HUES48 (cell line): ENCODE measurements around the gene CERS6.

Experiments
- H3K27ac ChIP-seq: one replicate; pipeline ENCODE4 v1.7.0; 2013; ENCODE audit warnings: low read depth, low read length, inconsistent platforms
- H3K27me3 ChIP-seq: 2 replicates; pipeline ENCODE4 v1.6.1; 2013; ENCODE audit warnings: mild to moderate bottlenecking, low read length; ENCODE audit not compliant: control insufficient read depth, insufficient read depth
- H3K36me3 ChIP-seq: 2 replicates; pipeline ENCODE4 v1.6.1; 2013; ENCODE audit warnings: low read length; ENCODE audit not compliant: control insufficient read depth, insufficient read depth
- H3K4me1 ChIP-seq: 2 replicates; pipeline ENCODE4 v1.6.1; 2013; ENCODE audit warnings: mild to moderate bottlenecking, low read length; ENCODE audit not compliant: control insufficient read depth, insufficient read depth
- H3K4me3 ChIP-seq: 2 replicates; pipeline ENCODE4 v1.5.1; 2013; ENCODE audit warnings: mild to moderate bottlenecking, low read depth, low read length
- H3K9ac ChIP-seq: 2 replicates; pipeline ENCODE4 v1.6.1; 2013; ENCODE audit warnings: mild to moderate bottlenecking, low read depth, low read length, moderate library complexity
- H3K9me3 ChIP-seq: 2 replicates; pipeline ENCODE4 v1.6.1; 2013; ENCODE audit warnings: low read length; ENCODE audit not compliant: control insufficient read depth, insufficient read depth

CERS6 gene

GRCh38 chr2:168521053-168521741, 65.1 kb downstream of the CERS6 start:
- no peaks in the 10 kb centered on the region for H3K27me3 ChIP-seq
- no peak overlapping the region for H3K27ac ChIP-seq
- H3K9me3 ChIP-seq, result no peaks in the 10 kb centered on the region
- H3K9ac ChIP-seq, result no peak overlapping the region
- no peaks in the 10 kb centered on the region for H3K36me3 ChIP-seq
- H3K4me3 ChIP-seq, result no peak overlapping the region
- H3K4me1 ChIP-seq, result peaks cover 28% of the 10 kb centered on the region

GRCh38 chr2:168522446-168522845, 66.4 kb downstream of the CERS6 start:
- H3K4me3 ChIP-seq, result no peak overlapping the region
- H3K9me3 ChIP-seq, result no peaks in the 10 kb centered on the region
- H3K27ac ChIP-seq, result no peak overlapping the region
- H3K36me3 ChIP-seq, result no peaks in the 10 kb centered on the region
- H3K9ac ChIP-seq, result no peak overlapping the region
- H3K4me1 ChIP-seq, result peaks cover 35% of the 10 kb centered on the region
- H3K27me3 ChIP-seq, result no peaks in the 10 kb centered on the region

GRCh38 chr2:168524005-168524404, 67.9 kb downstream of the CERS6 start:
- H3K4me3 ChIP-seq, result no peak overlapping the region
- no peak overlapping the region for H3K27ac ChIP-seq
- H3K36me3 ChIP-seq, result no peaks in the 10 kb centered on the region
- H3K4me1 ChIP-seq, result peaks cover 26% of the 10 kb centered on the region
- no peaks in the 10 kb centered on the region for H3K9me3 ChIP-seq
- H3K9ac ChIP-seq, result no peak overlapping the region
- H3K27me3 ChIP-seq, result no peaks in the 10 kb centered on the region

GRCh38 chr2:168525020-168525419, 68.9 kb downstream of the CERS6 start:
- Histone ChIP-seq H3K9ac (no peak overlapping the region), H3K36me3 (no peaks in the 10 kb centered on the region), H3K4me1 (peaks cover 26% of the 10 kb centered on the region), H3K4me3 (no peak overlapping the region), H3K9me3 (no peaks in the 10 kb centered on the region), H3K27ac (no peak overlapping the region), H3K27me3 (no peaks in the 10 kb centered on the region)

GRCh38 chr2:168525716-168526446, 69.8 kb downstream of the CERS6 start:
- Histone ChIP-seq H3K27me3 (no peaks in the 10 kb centered on the region), H3K9me3 (no peaks in the 10 kb centered on the region), H3K4me3 (no peak overlapping the region), H3K36me3 (no peaks in the 10 kb centered on the region), H3K9ac (no peak overlapping the region), H3K27ac (no peak overlapping the region), H3K4me1 (peaks cover 24% of the 10 kb centered on the region)

GRCh38 chr2:168526641-168527040, 70.6 kb downstream of the CERS6 start:
- H3K36me3 ChIP-seq, result no peaks in the 10 kb centered on the region
- no peaks in the 10 kb centered on the region for H3K9me3 ChIP-seq
- no peaks in the 10 kb centered on the region for H3K27me3 ChIP-seq
- H3K27ac ChIP-seq, result no peak overlapping the region
- H3K9ac ChIP-seq, result no peak overlapping the region
- peaks cover 17% of the 10 kb centered on the region for H3K4me1 ChIP-seq
- no peak overlapping the region for H3K4me3 ChIP-seq

GRCh38 chr2:168528016-168528415, 71.9 kb downstream of the CERS6 start:
- H3K27ac ChIP-seq, result no peak overlapping the region
- H3K4me3 ChIP-seq, result no peak overlapping the region
- H3K4me1 ChIP-seq, result peaks cover 17% of the 10 kb centered on the region

GRCh38 chr2:168528469-168528868, 72.4 kb downstream of the CERS6 start:
- Histone ChIP-seq H3K9ac (no peak overlapping the region), H3K4me1 (peaks cover 17% of the 10 kb centered on the region), H3K9me3 (no peaks in the 10 kb centered on the region), H3K36me3 (no peaks in the 10 kb centered on the region), H3K4me3 (no peak overlapping the region), H3K27ac (no peak overlapping the region), H3K27me3 (no peaks in the 10 kb centered on the region)

More at GRCh38 chr2:168528016-168528415, 71.9 kb downstream of the CERS6 start:
- H3K9me3 ChIP-seq, result no peaks in the 10 kb centered on the region
- H3K27me3 ChIP-seq, result no peaks in the 10 kb centered on the region
- no peaks in the 10 kb centered on the region for H3K36me3 ChIP-seq
- no peak overlapping the region for H3K9ac ChIP-seq

GRCh38 chr2:168529054-168529833, 73.2 kb downstream of the CERS6 start:
- Histone ChIP-seq H3K27ac (no peak overlapping the region), H3K9me3 (no peaks in the 10 kb centered on the region), H3K4me3 (no peak overlapping the region), H3K27me3 (no peaks in the 10 kb centered on the region), H3K36me3 (no peaks in the 10 kb centered on the region), H3K4me1 (peaks cover 17% of the 10 kb centered on the region), H3K9ac (no peak overlapping the region)

- Histone ChIP-seq H3K27ac (no peak overlapping the region), H3K4me1 (peaks cover 17% of the 10 kb centered on the region), H3K4me3 (no peak overlapping the region), H3K27me3 (no peaks in the 10 kb centered on the region), H3K36me3 (no peaks in the 10 kb centered on the region), H3K9me3 (no peaks in the 10 kb centered on the region), H3K9ac (no peak overlapping the region)
Measured at GRCh38 chr2:168529900-168530561, 74.0 kb downstream of the CERS6 start.
